Pericardium fibroblast (primary cell): Measurements from ENCODE around the gene NDUFAF8. TPM values are rescaled to one million over a fixed set of nuclear protein-coding genes. Genes with fewer than 3 reads are reported as not detected.

Experiments
- total RNA-seq: library from RNA; depleted of rRNA; stranded (reverse); fragments of >200 nt; gene quantifications from 2 replicates; pipeline ENCODE4 v1.2.3, GENCODE V29; 2015

The NDUFAF8 gene, protein sequence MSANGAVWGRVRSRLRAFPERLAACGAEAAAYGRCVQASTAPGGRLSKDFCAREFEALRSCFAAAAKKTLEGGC
- total RNA-seq: 48.1 and 51.9 TPM in 2 replicates

GRCh38 chr17:81238815-81239713, at the start of gene NDUFAF8, which contains the start of gene TEPSIN:
Gene NDUFAF8, plus strand, starts transcription at chr17:81239318. Its CDS starts 46 bp downstream, at chr17:81239364.
Gene TEPSIN, minus strand, starts transcription at chr17:81239055. Its CDS starts 22 bp downstream, at chr17:81239033.

DNA sequence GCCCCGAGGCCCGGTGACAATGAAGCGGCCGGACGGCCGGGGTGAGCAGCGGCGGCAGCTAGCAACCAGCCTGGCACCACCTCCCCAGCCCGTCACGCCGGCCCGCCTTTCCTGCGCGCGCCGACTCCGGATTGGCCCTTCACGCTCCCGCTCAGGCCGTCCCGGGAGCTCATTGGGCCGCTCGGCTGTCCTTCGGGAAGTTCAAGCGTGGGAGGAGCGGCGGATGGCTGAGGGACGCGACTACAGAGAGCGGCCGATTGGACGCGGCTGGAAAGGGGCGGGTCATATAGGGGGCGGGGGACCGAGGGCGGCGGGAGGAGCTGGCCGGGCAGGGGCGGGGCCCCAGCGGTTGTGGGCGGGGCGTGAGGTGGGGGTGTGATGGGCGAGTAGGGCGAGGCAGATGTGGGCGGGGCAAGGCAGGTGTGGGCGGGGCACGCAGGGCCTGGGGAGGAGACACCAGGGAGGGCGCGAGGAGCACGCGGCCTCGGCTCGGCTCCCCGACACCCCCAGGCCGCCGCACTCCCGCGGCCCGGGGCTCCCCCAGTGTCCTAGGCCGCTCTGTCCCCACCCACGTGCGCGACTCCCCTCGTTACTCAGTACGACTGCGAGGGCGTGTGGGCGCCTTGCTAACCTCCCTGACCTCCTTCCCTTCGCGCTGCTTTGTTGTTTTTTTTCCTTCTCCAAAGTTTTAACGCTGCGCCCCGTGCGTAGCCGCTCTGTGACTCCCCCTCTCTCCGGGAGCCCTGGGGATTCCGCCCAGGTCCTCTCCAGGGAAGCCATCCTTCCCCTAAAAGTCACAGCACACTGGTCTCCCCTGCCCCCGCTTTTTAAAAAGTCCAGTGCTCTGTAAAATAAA, 16.0 kb upstream of the NDUFAF8 start, which contains the start of gene CEP131:
Gene CEP131 (minus strand): TSS at position 60 of the 856 bp plus-strand sequence. CDS start 2,909 bp downstream, outside the sequence.

Other genes with a start within 250 kb of the NDUFAF8 start
- gene CHMP6, start 247.5 kb upstream of the NDUFAF8 start, total RNA-seq: 24.2 and 24.6 TPM in 2 replicates
- gene BAIAP2, start 204.2 kb upstream of the NDUFAF8 start, total RNA-seq: 18.9 and 28.4 TPM in 2 replicates
- gene PVALEF, start 73.8 kb upstream of the NDUFAF8 start, total RNA-seq: not detected in 2 replicates
- 0.35 TPM in 1 of 2 replicates, not detected in the other for gene AATK, start 73.1 kb upstream of the NDUFAF8 start, total RNA-seq
- 7.0 and 9.0 TPM in 2 replicates for gene CEP131, start 16.4 kb upstream of the NDUFAF8 start, total RNA-seq
- 19.2 and 24.2 TPM in 2 replicates for gene TEPSIN, start 263 bp upstream of the NDUFAF8 start, total RNA-seq
- gene SLC38A10, start 56.0 kb downstream of the NDUFAF8 start, total RNA-seq: 71.9 and 94.2 TPM in 2 replicates
- 7.0 and 18.8 TPM in 2 replicates for gene BAHCC1, start 156.1 kb downstream of the NDUFAF8 start, total RNA-seq